ENCODE results near the gene SGSH. TPM values are rescaled to one million over a fixed set of nuclear protein-coding genes. Genes with fewer than 3 reads are reported as not detected.

Gene SGSH
- total and polyA plus RNA-seq, 3 donors from 2014 or later = 19.8 to 50.3 (median 29.7) TPM

GRCh38 chr17:80218391-80218790 is 1.7 kb downstream of the SGSH start:
- Histone ChIP-seq H3K4me3 (no peak overlapping the region), H3K36me3 (ENCODE audit: low read depth, missing control alignments) (no peaks in the 10 kb centered on the region), H3K27me3 (no peaks in the 10 kb centered on the region), H3K9me3 (no peaks in the 10 kb centered on the region), H3K27ac (no peak overlapping the region), H3K4me1 (peaks cover 12% of the 10 kb centered on the region)
- intact Hi-C loops (cut with DNase I; ENCODE audit: low total_unique reads) = no loop called here
- TF ChIP-seq CTCF (IDR thresholded peaks at IDR 0.05) (no peak), POLR2A (IDR thresholded peaks at IDR 0.05) (no peak)
- 91 to 92% methylated on average over 7 of the region's 7 CpGs for WGBS, 2 donors
- no peak for DNase-seq

GRCh38 chr17:80217703-80218362 is 2.3 kb downstream of the SGSH start:
- Histone ChIP-seq H3K4me3 (no peak overlapping the region), H3K9me3 (no peaks in the 10 kb centered on the region), H3K4me1 (peaks cover 12% of the 10 kb centered on the region), H3K36me3 (ENCODE audit: low read depth, missing control alignments) (no peaks in the 10 kb centered on the region), H3K27me3 (no peaks in the 10 kb centered on the region), H3K27ac (no peak overlapping the region)
- no peak for DNase-seq
- intact Hi-C loops (cut with DNase I; ENCODE audit: low total_unique reads) = no loop called here
- 92 to 95% methylated on average over 12 to 13 of the region's 13 CpGs for WGBS, 2 donors
- TF ChIP-seq POLR2A (IDR thresholded peaks at IDR 0.05) = no peak
- TF ChIP-seq CTCF (IDR thresholded peaks at IDR 0.05) = no peak

GRCh38 chr17:80216473-80217456 is 3.4 kb downstream of the SGSH start:
- TF ChIP-seq POLR2A (IDR thresholded peaks at IDR 0.05) (no peak), CTCF (IDR thresholded peaks at IDR 0.05) (no peak)
- Histone ChIP-seq H3K9me3 (no peaks in the 10 kb centered on the region), H3K4me3 (no peak overlapping the region), H3K27ac (no peak overlapping the region), H3K4me1 (peaks cover 12% of the 10 kb centered on the region), H3K27me3 (no peaks in the 10 kb centered on the region), H3K36me3 (ENCODE audit: low read depth, missing control alignments) (no peaks in the 10 kb centered on the region)
- no peak for DNase-seq
- WGBS, 2 donors = 91 to 96% methylated on average over 27 to 40 of the region's 40 CpGs
- intact Hi-C loops (cut with DNase I; ENCODE audit: low total_unique reads) = no loop called here

GRCh38 chr17:80214878-80215210 is 5.3 kb downstream of the SGSH start:
- no peak overlapping the region for H3K4me3 ChIP-seq
- 89 to 90% methylated on average over 5 to 17 of the region's 17 CpGs for WGBS, 2 donors
- H3K9me3 ChIP-seq = no peaks in the 10 kb centered on the region
- no peaks in the 10 kb centered on the region for H3K27me3 ChIP-seq
- no peaks in the 10 kb centered on the region for H3K36me3 ChIP-seq (ENCODE audit: low read depth, missing control alignments)
- TF ChIP-seq POLR2A (IDR thresholded peaks at IDR 0.05) (no peak), CTCF (IDR thresholded peaks at IDR 0.05) (no peak)
- intact Hi-C loops (cut with DNase I; ENCODE audit: low total_unique reads) = no loop called here
- H3K27ac ChIP-seq = no peak overlapping the region
- H3K4me1 ChIP-seq = peaks cover 7% of the 10 kb centered on the region
- no peak for DNase-seq

All from testis (tissue), 3 donors.